Naive thymus-derived CD8-positive, alpha-beta T cell (primary cell): ENCODE measurements around the gene CD83. TPM values are rescaled to one million over a fixed set of nuclear protein-coding genes. Genes with fewer than 3 reads are reported as not detected.

Source experiments
- ATAC-seq, 2 donors: fragments of 150-1000 bp; cut with Tn5 transposase in 1 of 2; sonication (Bioruptor Pico), chemical (Tn5 transposase) in 1 of 2; 1 replicate in 1 of 2; 2 replicates in 1 of 2; pipeline ENCODE4 v1.10.0; 2021; ENCODE audit warnings: mild to moderate bottlenecking in 2 of 2, moderate library complexity in 2 of 2
- POLR2A ChIA-PET: fragments of 350-600 bp; sonication (Branson Sonifier 250); formaldehyde crosslinking; loops from one replicate; lab custom pipeline; 2021; ENCODE audit warnings: antibody characterized with exemption; lab: Charles Lee
- DNase-seq, 10 donors: peaks; one replicate each; pipeline versions ENCODE4 v3.0.0 to v3.0.0-alpha.2; 2020 to 2022
- H3K27ac Mint-ChIP-seq, 10 donors: one replicate each; pipeline ENCODE4 v1.8.0; 2020 to 2022; ENCODE audit warnings: mild to moderate bottlenecking in 10 of 10, mixed read lengths in 10 of 10, moderate library complexity in 4 of 10, inconsistent platforms in 1 of 10
- H3K27me3 Mint-ChIP-seq, 5 donors: one replicate each; pipeline ENCODE4 v1.8.0; 2021 to 2022; ENCODE audit warnings: mixed read lengths in 5 of 5
- H3K36me3 Mint-ChIP-seq, 3 donors: one replicate each; pipeline ENCODE4 v1.8.0; 2020 to 2022; ENCODE audit warnings: mixed read lengths in 3 of 3, mild to moderate bottlenecking in 2 of 3, inconsistent platforms in 1 of 3
- H3K4me1 Mint-ChIP-seq, 4 donors: one replicate each; pipeline ENCODE4 v1.8.0; 2021 to 2022; ENCODE audit warnings: mixed read lengths in 4 of 4
- H3K4me3 Mint-ChIP-seq, 10 donors: one replicate each; pipeline ENCODE4 v1.8.0; 2020 to 2022; ENCODE audit warnings: mild to moderate bottlenecking in 10 of 10, mixed read lengths in 10 of 10, moderate library complexity in 6 of 10, inconsistent platforms in 1 of 10
- H3K9me3 Mint-ChIP-seq, 9 donors: one replicate each; pipeline ENCODE4 v1.8.0; 2020 to 2022; ENCODE audit warnings: mixed read lengths in 9 of 9, mild to moderate bottlenecking in 3 of 9, inconsistent platforms in 1 of 9, moderate library complexity in 1 of 9
- polyA plus RNA-seq, 3 donors: library from polyadenylated mRNA; unstranded; fragments of 300-500 nt; fragmentation: Illumina TruSeq; gene quantifications; one replicate each; pipeline ENCODE4 v1.2.3, GENCODE V29; 2021
- total RNA-seq, 8 experiments: library from RNA in 2 of 8; stranded (reverse) in 2 of 8; gene quantifications; one replicate each; pipeline ENCODE4 v1.2.3 and lab custom pipeline; 2021 to 2026

CD83 gene
- total and polyA plus RNA-seq, 5 experiments from 2014 or later, result 1.6 to 10.4 (median 2.9) TPM

DNA sequence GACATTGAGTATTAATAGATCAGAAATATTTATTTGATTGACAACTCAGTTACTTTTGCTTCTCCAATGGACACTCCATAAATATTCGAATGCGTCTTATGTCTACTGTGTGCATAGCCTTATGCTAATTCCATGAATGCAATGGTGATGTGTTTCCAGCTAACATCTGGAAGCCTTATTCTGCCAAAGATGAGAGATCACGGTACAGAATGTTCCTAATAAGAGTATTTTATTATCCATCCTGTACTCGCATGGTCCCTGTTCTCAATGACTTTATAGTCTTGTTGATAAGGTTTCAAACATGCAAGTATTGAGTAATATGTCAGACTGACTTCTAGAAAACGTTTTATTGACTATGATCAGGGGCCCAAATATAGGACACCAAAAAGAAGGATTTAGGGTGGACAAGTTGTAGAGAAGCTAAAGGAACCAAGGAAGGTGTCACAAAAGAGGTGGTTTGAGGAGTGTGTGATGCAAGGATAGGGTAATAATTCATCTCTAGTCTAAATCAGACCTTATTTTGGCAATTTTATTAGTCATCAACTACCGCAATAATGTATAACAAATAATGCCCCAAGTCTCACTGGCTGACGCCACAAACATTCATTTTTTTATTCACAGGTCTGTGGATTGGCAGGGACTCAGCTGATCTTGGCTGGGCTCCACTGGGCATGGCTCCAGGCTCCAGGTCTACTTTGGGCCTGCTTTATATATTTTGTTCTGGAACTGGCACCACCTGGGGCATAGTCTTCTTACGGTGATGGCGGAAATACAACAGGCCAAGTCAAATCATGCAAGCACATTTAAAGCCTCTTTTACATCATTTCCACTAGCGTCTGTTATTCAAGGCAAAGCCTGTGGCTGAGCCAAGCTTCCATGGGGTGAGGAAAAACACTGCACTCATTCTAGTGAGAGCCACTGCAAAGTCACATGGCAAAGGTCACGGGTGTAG lies 24.5 kb upstream of the CD83 start:
- no peak for DNase-seq
- Mint-ChIP-seq H3K9me3 (peaks cover 0 to 10% (median 2%) of the 10 kb centered on the region in 9 donors), H3K36me3 (peaks cover 0 to 9% (median 5%) of the 10 kb centered on the region in 3 donors), H3K27ac (peak overlapping the region in 1 of 10 donors; percentile 82), H3K4me3 (peak overlapping the region in 1 of 10 donors; percentile 6), H3K27me3 (peaks cover 0 to 1% (median 0%) of the 10 kb centered on the region in 5 donors), H3K4me1 (peaks cover 0 to 76% (median 3%) of the 10 kb centered on the region in 4 donors)
- POLR2A ChIA-PET, result no interaction called here
- ATAC-seq, result no peak

DNA sequence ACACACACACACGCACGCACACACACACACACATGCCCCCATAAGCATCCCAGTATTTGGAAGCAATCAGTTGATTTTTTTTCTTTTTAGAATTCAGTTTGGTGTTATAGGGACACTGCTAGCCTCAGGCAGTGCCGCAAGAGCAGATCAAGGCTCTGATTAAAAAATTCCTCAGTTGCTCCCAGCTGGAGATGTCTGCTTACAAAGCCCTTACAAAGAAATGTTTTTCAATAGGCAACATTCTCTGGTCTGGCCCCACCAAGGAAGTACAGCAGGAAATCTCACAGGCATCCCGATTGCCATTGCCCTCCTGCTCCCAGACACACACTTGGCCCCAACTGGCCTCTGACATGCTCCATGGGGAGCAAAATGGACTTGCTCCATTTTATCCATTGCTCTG lies 22.9 kb upstream of the CD83 start:
- H3K27ac Mint-ChIP-seq, result peak overlapping the region in 2 of 10 donors; percentile 82 to 87
- peaks cover 0 to 9% (median 5%) of the 10 kb centered on the region in 3 donors for H3K36me3 Mint-ChIP-seq
- H3K27me3 Mint-ChIP-seq, result peaks cover 0 to 1% (median 0%) of the 10 kb centered on the region in 5 donors
- ATAC-seq (no peak), DNase-seq (no peak)
- H3K4me3 Mint-ChIP-seq, result peak overlapping the region in 1 of 10 donors; percentile 8
- H3K9me3 Mint-ChIP-seq, result peaks cover 0 to 10% (median 2%) of the 10 kb centered on the region in 9 donors
- H3K4me1 Mint-ChIP-seq, result peaks cover 0 to 80% (median 3%) of the 10 kb centered on the region in 4 donors
- POLR2A ChIA-PET, result no interaction called here

DNA sequence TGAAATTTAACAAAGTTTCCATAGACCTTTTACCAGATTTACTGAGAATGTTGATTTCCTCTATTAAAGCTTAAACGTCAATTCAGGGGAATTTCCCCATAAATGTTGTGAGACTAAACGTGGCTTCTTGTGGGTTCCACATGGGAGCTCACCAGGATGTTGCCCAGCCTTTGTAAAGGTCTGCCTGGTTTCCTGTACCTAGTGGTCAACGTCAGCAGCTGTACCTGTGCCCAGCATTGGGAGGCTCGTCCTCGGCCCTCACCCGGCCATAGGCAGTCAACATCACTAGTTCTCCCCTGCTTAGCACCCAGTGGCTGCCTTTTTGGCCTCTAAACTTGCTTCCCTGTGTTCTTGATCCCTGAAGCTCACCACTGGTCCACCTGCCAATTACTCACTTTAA lies 22.1 kb upstream of the CD83 start:
- POLR2A ChIA-PET, result interaction anchor here (0.8 kb wide), 1 partner anchor 31 kb away, joined by 3 read pairs; no protein-coding TSS in a partner anchor
- Mint-ChIP-seq H3K4me3 (peak overlapping the region in 1 of 10 donors; percentile 8), H3K9me3 (peaks cover 0 to 10% (median 2%) of the 10 kb centered on the region in 9 donors), H3K27ac (peak overlapping the region in 2 of 10 donors; percentile 1 to 82), H3K36me3 (peaks cover 0 to 9% (median 5%) of the 10 kb centered on the region in 3 donors), H3K4me1 (peaks cover 5 to 81% (median 9%) of the 10 kb centered on the region in 4 donors), H3K27me3 (peaks cover 0 to 3% (median 0%) of the 10 kb centered on the region in 5 donors)
- ATAC-seq, result peak; percentile 12 to 69
- no peak for DNase-seq

DNA sequence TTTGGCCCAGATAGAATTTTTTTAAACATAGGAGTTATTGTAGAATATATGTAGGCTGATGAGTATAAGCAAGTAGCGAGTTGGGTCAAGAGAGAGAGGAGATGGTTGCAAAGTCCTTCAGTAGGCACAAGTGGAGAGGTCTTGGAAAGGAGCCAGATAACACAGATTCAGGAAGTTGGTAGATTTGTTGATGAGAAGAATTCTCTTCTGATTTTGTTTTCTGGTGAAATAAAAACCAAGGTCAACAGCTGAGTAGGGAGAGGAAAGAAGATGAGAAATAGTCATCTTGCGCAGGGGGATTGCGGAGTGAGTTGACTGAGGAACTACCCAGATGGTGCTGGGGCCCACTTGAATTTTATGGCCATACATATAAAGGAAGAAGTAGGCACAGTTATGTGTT lies 17.4 kb upstream of the CD83 start:
- no peak overlapping the region for H3K4me3 Mint-ChIP-seq
- DNase-seq, result no peak
- no peaks in the 10 kb centered on the region for H3K36me3 Mint-ChIP-seq
- peak overlapping the region in 2 of 10 donors; percentile 5 to 37 for H3K27ac Mint-ChIP-seq
- POLR2A ChIA-PET, result no interaction called here
- H3K27me3 Mint-ChIP-seq, result peaks cover 0 to 18% (median 3%) of the 10 kb centered on the region in 5 donors
- no peak for ATAC-seq
- H3K4me1 Mint-ChIP-seq, result peaks cover 8 to 45% (median 12%) of the 10 kb centered on the region in 4 donors
- no peaks in the 10 kb centered on the region for H3K9me3 Mint-ChIP-seq

DNA sequence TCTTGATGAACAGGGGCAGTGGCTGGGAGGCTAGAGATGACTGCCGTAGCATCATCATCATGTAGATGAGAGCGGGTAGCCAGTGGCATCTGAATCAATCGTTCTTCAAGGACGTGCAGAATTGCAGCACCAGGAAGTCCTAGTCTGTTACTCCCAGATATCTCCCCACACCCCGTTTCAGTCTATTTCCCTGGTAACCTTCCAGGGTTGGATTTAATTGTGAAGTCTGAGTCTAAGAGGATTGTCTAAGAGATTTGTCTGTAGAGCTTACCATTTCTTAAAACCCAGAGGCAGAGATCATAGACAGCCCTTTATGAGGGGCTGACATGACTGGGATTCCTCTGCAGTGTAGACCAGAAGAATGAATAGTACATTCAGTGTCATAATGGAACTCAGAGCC lies 16.6 kb upstream of the CD83 start:
- POLR2A ChIA-PET, result no interaction called here
- Mint-ChIP-seq H3K27me3 (peaks cover 0 to 18% (median 3%) of the 10 kb centered on the region in 5 donors), H3K27ac (no peak overlapping the region), H3K4me1 (peaks cover 8 to 37% (median 12%) of the 10 kb centered on the region in 4 donors), H3K4me3 (no peak overlapping the region), H3K36me3 (no peaks in the 10 kb centered on the region), H3K9me3 (peaks cover 0 to 4% (median 0%) of the 10 kb centered on the region in 9 donors)
- DNase-seq (no peak), ATAC-seq (no peak)

DNA sequence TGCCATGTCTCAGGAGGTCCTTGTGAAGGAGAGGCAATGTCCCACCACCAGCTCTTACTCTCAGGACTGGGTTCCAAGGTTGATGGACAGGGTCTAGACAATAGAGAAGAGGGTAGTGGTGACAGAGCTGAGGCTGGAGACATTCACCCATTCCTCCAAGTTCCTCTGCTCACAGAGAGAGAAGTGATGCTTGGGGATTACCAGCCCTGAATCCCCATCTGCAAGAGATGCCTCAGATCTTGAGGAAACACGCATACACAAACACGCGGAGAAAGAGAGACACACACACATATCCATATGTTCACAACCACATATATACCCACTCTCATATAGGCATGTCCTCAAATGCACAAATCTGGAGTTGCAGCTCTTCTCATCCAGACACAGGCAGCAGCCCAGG lies 15.2 kb upstream of the CD83 start:
- Mint-ChIP-seq H3K4me3 (no peak overlapping the region), H3K9me3 (peaks cover 0 to 12% (median 2%) of the 10 kb centered on the region in 9 donors), H3K27me3 (peaks cover 0 to 20% (median 3%) of the 10 kb centered on the region in 5 donors), H3K36me3 (peaks cover 0 to 8% (median under 1%) of the 10 kb centered on the region in 3 donors), H3K4me1 (peaks cover 8 to 32% (median 11%) of the 10 kb centered on the region in 4 donors), H3K27ac (no peak overlapping the region)
- POLR2A ChIA-PET, result no interaction called here
- DNase-seq (no peak), ATAC-seq (no peak)

DNA sequence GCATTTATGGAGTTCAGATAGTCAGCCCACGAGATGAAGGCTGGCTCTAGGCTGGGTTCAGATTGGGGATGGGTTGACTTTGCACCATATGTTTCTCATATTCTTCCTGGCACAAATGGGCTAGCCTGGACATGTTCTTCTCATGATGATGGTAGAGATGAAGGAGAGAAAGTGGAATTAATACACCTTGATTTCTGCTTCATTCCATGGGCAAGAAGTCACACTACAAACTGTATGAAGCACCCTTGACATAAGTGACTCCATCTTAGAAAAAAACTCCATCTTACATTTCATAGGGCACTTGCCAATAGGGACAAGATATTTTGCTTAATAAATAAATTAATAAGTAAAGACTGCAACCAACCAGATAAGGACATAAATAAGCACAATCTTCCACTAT lies 12.0 kb upstream of the CD83 start:
- DNase-seq, result no peak
- Mint-ChIP-seq H3K27ac (no peak overlapping the region), H3K4me3 (no peak overlapping the region), H3K36me3 (peaks cover 0 to 11% (median 4%) of the 10 kb centered on the region in 3 donors), H3K4me1 (peaks cover 14 to 46% (median 26%) of the 10 kb centered on the region in 4 donors), H3K27me3 (peaks cover 0 to 24% (median 9%) of the 10 kb centered on the region in 5 donors), H3K9me3 (peaks cover 0 to 16% (median 2%) of the 10 kb centered on the region in 9 donors)
- ATAC-seq, result no peak
- POLR2A ChIA-PET, result no interaction called here

DNA sequence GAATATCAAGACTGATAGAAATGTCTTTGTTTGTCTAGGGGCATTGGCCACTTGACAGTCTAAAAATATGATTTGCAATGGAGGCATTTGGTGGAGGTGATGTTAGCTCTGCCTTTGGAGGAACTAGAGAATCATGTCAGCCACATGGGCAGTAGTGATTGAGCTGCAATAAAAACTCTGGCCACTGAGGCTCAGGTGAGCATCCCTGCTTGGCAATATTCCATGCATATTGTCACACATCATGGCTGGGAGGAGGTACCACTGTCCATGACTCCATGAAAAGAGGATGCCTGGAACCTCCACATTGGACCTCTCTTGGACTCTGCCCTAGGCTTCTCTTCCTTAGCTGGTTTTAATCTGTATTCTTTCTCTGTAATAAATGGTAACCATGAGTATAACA lies 10.6 kb upstream of the CD83 start:
- Mint-ChIP-seq H3K27ac (peak overlapping the region in 1 of 10 donors; percentile 64), H3K4me1 (peaks cover 12 to 43% (median 25%) of the 10 kb centered on the region in 4 donors), H3K4me3 (no peak overlapping the region), H3K27me3 (peaks cover 0 to 23% (median 9%) of the 10 kb centered on the region in 5 donors), H3K9me3 (peaks cover 0 to 16% (median 2%) of the 10 kb centered on the region in 9 donors), H3K36me3 (peaks cover 0 to 11% (median 4%) of the 10 kb centered on the region in 3 donors)
- no peak for ATAC-seq
- POLR2A ChIA-PET, result no interaction called here
- no peak for DNase-seq

DNA sequence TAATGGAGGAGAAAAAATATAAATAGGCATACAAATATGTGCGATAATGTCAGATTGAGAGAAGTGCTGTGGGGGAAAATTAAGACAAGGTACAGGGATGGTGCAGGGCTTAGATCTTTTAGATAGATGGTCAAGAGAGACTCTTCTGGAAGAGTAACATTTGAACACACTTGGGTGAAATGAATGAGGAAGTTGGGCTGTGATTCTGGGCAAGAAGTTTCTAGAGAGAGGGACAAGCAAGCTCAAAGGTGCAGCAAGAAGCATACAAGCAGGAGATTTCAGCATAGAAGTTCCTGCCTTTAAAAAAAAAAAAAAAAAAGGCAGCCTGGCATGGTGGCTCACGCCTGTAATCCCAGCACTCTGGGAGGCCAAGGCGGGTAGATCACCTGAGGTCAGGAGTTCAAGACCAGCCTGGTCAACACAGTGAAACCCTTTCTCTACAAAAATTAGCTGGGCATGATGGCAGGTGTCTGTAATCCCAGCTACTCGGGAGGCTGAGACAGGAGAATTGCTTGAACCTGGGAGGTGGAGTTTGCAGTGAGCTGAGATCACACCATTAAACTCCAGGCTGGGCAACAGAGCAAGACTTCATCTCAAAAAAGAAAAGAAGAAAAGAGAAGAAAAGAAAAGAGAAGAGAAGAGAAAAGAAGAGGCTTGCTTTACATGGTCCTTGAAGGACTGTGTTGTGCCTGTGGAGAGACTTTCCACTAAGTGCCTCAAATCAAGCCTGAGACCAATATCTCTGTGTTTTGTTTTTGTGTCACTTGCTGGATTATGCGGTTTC lies 9.7 kb upstream of the CD83 start:
- ATAC-seq (no peak), DNase-seq (no peak)
- peaks cover 0 to 16% (median 2%) of the 10 kb centered on the region in 9 donors for H3K9me3 Mint-ChIP-seq
- peaks cover 12 to 43% (median 25%) of the 10 kb centered on the region in 4 donors for H3K4me1 Mint-ChIP-seq
- H3K27me3 Mint-ChIP-seq, result peaks cover 0 to 23% (median 9%) of the 10 kb centered on the region in 5 donors
- peak overlapping the region in 2 of 10 donors; percentile 56 to 64 for H3K27ac Mint-ChIP-seq
- H3K36me3 Mint-ChIP-seq, result peaks cover 0 to 11% (median 4%) of the 10 kb centered on the region in 3 donors
- POLR2A ChIA-PET, result no interaction called here
- H3K4me3 Mint-ChIP-seq, result peak overlapping the region in 3 of 10 donors; percentile 15 to 50 (median 38)

DNA sequence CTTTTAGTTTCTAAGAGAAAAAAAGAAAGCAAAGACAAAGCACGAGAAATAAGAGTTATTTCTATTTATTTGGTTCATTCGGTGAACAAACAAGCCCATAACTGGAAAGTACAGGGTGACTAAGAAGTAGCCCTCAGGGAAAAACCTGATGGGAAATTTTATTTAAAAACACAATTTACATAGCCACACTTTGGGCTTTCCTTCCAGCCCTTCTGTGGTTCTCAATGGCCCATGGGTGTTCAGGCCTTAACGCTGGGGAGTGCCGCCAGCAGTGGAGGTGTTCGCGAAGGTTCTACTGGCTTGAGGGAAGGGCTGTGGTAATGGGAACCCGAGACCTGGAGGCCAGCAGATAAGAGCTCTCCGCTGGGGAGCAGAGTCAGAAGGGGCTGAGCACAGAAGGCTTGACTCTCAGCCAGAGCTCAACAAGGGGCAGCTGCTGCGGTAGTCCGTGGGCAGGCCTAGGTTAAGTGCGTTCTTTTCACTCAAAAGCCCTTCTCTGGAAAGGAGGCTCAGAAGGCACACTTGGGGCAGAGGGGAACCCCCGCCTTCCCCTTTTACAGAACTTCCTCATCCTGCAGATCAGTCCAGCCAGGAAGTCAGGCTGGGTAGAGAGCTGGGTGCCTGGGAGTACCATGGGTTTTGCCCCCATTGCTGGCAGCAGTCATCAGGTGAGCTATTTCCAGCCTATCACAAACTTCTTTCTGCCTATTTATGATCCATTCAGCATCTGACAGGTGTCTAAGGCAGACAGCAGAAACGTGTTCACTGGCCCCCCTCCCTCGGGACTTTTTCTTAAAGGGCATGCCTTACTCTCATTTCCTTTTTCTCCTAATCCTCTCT lies 8.8 kb upstream of the CD83 start:
- Mint-ChIP-seq H3K4me3 (peak overlapping the region in 6 of 10 donors; percentile 16 to 59 (median 48)), H3K4me1 (peaks cover 10 to 41% (median 25%) of the 10 kb centered on the region in 4 donors), H3K9me3 (peaks cover 0 to 16% (median 2%) of the 10 kb centered on the region in 9 donors), H3K27ac (peak overlapping the region in 6 of 10 donors; percentile 57 to 81 (median 66)), H3K36me3 (peaks cover 0 to 11% (median 4%) of the 10 kb centered on the region in 3 donors), H3K27me3 (peaks cover 0 to 15% (median 9%) of the 10 kb centered on the region in 5 donors)
- POLR2A ChIA-PET, result no interaction called here
- peak; percentile 57 to 78 for ATAC-seq
- DNase-seq, result peak in 3 of 10 donors; percentile 5 to 65 (median 48)

DNA sequence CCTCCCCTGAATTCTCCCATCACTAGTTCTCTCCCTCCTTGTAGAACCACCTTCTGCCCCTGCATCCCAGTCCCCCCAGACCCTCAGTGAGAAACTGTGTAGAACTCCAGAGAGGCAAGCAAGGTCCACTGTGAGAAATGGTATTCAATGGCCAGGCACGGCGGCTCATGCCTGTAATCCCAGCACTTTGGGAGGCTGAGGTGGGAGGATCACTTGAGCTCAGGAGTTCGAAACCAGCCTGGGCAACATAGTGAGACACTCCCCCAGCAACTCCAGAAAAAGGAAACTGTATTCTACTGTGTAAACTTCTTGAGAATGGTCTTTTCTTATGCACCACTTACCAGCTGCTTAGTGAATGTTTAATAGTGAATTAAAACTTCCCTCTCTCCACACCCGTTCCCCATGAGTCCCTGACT lies 8.2 kb upstream of the CD83 start:
- H3K9me3 Mint-ChIP-seq, result peaks cover 0 to 16% (median 2%) of the 10 kb centered on the region in 9 donors
- DNase-seq, result no peak
- H3K4me3 Mint-ChIP-seq, result peak overlapping the region in 4 of 10 donors; percentile 27 to 59 (median 48)
- peak in 1 of 2 donors; percentile 12 for ATAC-seq
- peak overlapping the region in 8 of 10 donors; percentile 46 to 81 (median 66) for H3K27ac Mint-ChIP-seq
- POLR2A ChIA-PET, result no interaction called here
- H3K27me3 Mint-ChIP-seq, result peaks cover 0 to 12% (median 9%) of the 10 kb centered on the region in 5 donors
- H3K36me3 Mint-ChIP-seq, result peaks cover 0 to 11% (median 4%) of the 10 kb centered on the region in 3 donors
- peaks cover 10 to 41% (median 25%) of the 10 kb centered on the region in 4 donors for H3K4me1 Mint-ChIP-seq
